GM23248 (cell line): Measurements from ENCODE around the gene MNT. TPM values are rescaled to one million over a fixed set of nuclear protein-coding genes. Genes with fewer than 3 reads are reported as not detected.

Source experiments
- DNase-seq: peaks from one replicate; pipeline ENCODE4 v3.0.0-alpha.2; 2015
- H2AFZ ChIP-seq: fragments of 200-600 bp; sonication (generic); 2 replicates; pipeline ENCODE4 v1.6.1; 2016; ENCODE audit warnings: antibody characterized with exemption
- H3F3A ChIP-seq: fragments of 200-600 bp; sonication (generic); 2 replicates; pipeline ENCODE4 v1.6.1; 2016; ENCODE audit warnings: mild to moderate bottlenecking, antibody characterized with exemption, mixed run types; ENCODE audit not compliant: insufficient read depth
- H3K27ac ChIP-seq: fragments of 200-600 bp; sonication (generic); 2 replicates; pipeline ENCODE4 v1.5.1; 2016; ENCODE audit warnings: mild to moderate bottlenecking
- H3K27me3 ChIP-seq: fragments of 200-600 bp; sonication (generic); replicated peaks from 2 replicates; pipeline ENCODE4 v1.6.1; 2016; ENCODE audit warnings: mild to moderate bottlenecking; ENCODE audit not compliant: insufficient read depth
- H3K36me3 ChIP-seq: fragments of 200-600 bp; sonication (generic); 2 replicates; pipeline ENCODE4 v1.6.1; 2016; ENCODE audit warnings: low read depth, mild to moderate bottlenecking
- H3K4me1 ChIP-seq: fragments of 200-600 bp; sonication (generic); 2 replicates; pipeline ENCODE4 v1.6.1; 2016; ENCODE audit warnings: mild to moderate bottlenecking; ENCODE audit not compliant: insufficient read depth
- H3K4me2 ChIP-seq: fragments of 200-600 bp; sonication (generic); one replicate; pipeline ENCODE4 v1.6.1; 2016; ENCODE audit warnings: mild to moderate bottlenecking; ENCODE audit not compliant: unreplicated experiment
- H3K4me3 ChIP-seq: fragments of 200-600 bp; sonication (generic); 2 replicates; pipeline ENCODE4 v1.5.1; 2016; ENCODE audit warnings: mild to moderate bottlenecking
- H3K79me2 ChIP-seq: fragments of 200-600 bp; sonication (generic); 2 replicates; pipeline ENCODE4 v1.6.1; 2016; ENCODE audit warnings: mild to moderate bottlenecking; ENCODE audit not compliant: insufficient read depth
- H3K9ac ChIP-seq: fragments of 200-600 bp; sonication (generic); 2 replicates; pipeline ENCODE4 v1.6.1; 2016; ENCODE audit warnings: mild to moderate bottlenecking
- H3K9me2 ChIP-seq: fragments of 200-600 bp; sonication (generic); 2 replicates; pipeline ENCODE4 v1.6.1; 2016; ENCODE audit warnings: mixed run types, mild to moderate bottlenecking, moderate library complexity; ENCODE audit not compliant: insufficient read depth
- H3K9me3 ChIP-seq: fragments of 200-600 bp; sonication (generic); one replicate; pipeline ENCODE4 v1.6.1; 2017; ENCODE audit warnings: low read depth
- H4K20me1 ChIP-seq: fragments of 200-600 bp; sonication (generic); 2 replicates; pipeline ENCODE4 v1.6.0; 2016; ENCODE audit not compliant: insufficient read depth
- EZH2 ChIP-seq: fragments of 200-600 bp; sonication (generic); IDR thresholded peaks from 2 replicates; pipeline ENCODE4 v1.6.1; 2018; ENCODE audit warnings: antibody characterized with exemption, mild to moderate bottlenecking; ENCODE audit not compliant: insufficient read depth, poor library complexity, severe bottlenecking
- EZH2phosphoT487 ChIP-seq: fragments of 200-600 bp; sonication (generic); IDR thresholded peaks from 2 replicates; pipeline ENCODE4 v1.6.1; 2018; ENCODE audit warnings: antibody characterized with exemption, moderate library complexity, mild to moderate bottlenecking, low read depth; ENCODE audit not compliant: insufficient read depth
- WGBS, 2 experiments: methylation state at CpG; one replicate each; pipeline ENCODE4 v1.1.6; 2015 to 2017; ENCODE audit warnings: low lambda C conversion rate in 2 of 2, low coverage in 1 of 2; ENCODE audit errors: missing lambda C conversion rate in 2 of 2; 5-methylcytosine and 5-hydroxymethylcytosine counted together
- in situ Hi-C: fragments of 300-500 bp; cut with MboI; formaldehyde crosslinking; loops from 2 replicates; pipeline ENCODE4 v1.15.0; 2020
- polyA plus RNA-seq: library from polyadenylated mRNA; unstranded; fragments of >200 nt; fragmentation: Nextera tagmentation; extraction: Ambion mirVana; gene quantifications from 2 replicates; pipeline ENCODE4 v1.2.1, GENCODE V29; 2016
- total RNA-seq: library from RNA; depleted of rRNA; stranded (reverse); fragments of >200 nt; shearing (Covaris generic); gene quantifications from 2 replicates; pipeline ENCODE4 v1.2.3, GENCODE V29; 2014

MNT gene
- total and polyA plus RNA-seq, 2 experiments from 2014 or later: 6.2 TPM

DNA sequence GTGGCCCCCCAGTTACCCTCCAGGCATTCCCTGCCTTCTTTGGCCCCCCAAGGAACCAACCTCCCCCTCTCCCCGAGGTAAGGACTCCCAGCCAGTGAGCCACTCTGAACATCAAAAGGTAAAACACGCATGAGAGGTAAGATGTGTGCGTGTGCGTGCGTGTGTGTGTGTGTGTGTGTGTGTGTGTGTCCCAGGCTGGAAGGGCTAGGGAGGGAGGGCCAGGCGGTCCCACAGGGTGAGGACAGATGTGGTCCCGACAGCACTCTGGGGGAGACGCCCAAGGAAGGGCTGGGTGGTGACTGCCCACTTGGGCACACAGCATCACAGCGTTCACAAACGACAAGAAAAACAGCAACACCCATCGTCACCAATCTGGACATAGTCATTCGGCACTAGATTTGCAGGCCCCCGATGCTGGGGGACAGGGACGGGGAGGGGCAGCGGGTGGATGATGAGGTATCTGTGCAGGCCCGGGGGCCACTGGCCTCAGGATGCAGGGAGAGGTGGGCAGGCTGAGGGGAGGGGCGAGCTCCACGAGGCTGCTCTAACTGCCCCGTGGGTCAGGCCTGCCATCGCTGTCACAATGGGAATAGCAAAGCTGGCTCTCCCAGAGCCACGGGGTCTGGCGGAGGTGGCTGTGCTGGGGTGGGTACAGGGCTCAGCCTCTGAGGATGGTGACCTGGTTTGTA, 16.3 kb downstream of the MNT start:
- Histone ChIP-seq H2AFZ (no peak overlapping the region), H3K27ac (no peak overlapping the region), H3K4me3 (no peak overlapping the region), H3K27me3 (no peaks in the 10 kb centered on the region), H3F3A (0 out of 2 replicates have a peak, but pooled peaks cover 7% of the 10 kb centered on the region), H3K36me3 (no peaks in the 10 kb centered on the region), H3K9me3 (no peaks in the 10 kb centered on the region), H3K4me2 (no peak overlapping the region), H3K9ac (no peak overlapping the region), H3K9me2 (no peaks in the 10 kb centered on the region), H4K20me1 (no peaks in the 10 kb centered on the region), H3K4me1 (peaks cover 2% of the 10 kb centered on the region), H3K79me2 (peaks cover 23% of the 10 kb centered on the region)
- 50 to 52% methylated on average over 22 of the region's 22 CpGs for WGBS, 2 experiments
- in situ Hi-C loops: no loop called here
- DNase-seq: no peak
- TF ChIP-seq EZH2 (no peak), EZH2phosphoT487 (no peak)

DNA sequence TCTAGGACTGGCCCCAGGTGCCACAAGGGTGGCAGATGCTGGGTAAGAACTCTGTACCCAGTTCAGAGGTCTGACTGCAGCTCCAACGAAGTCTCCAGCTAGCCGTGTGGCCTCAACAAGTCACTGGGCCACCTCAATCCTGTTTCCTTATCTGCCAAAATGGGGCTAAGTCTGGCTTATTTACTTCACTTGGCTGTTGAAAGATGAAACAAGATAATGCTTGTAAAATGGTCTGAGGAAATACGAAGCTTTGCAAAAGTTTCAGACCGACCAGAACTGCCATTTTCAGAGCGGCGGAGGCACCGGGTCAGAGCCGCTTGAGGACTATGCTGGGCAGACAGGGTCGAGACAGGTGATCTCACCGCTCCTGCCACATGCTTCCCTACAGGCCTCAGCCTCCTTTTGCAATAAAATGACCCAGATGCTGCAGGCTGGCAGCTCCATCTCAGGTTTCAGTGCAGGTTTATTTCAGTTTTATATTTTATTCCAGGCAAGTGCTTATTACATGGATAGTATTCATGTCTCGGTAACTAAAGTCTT, 17.2 kb downstream of the MNT start:
- Histone ChIP-seq H3K79me2 (peaks cover 14% of the 10 kb centered on the region), H2AFZ (no peak overlapping the region), H3F3A (no peaks in the 10 kb centered on the region), H3K27me3 (no peaks in the 10 kb centered on the region), H3K4me3 (no peak overlapping the region), H3K9me3 (no peaks in the 10 kb centered on the region), H3K9me2 (no peaks in the 10 kb centered on the region), H3K4me1 (no peaks in the 10 kb centered on the region), H3K4me2 (no peak overlapping the region), H4K20me1 (no peaks in the 10 kb centered on the region), H3K27ac (no peak overlapping the region), H3K36me3 (no peaks in the 10 kb centered on the region), H3K9ac (no peak overlapping the region)
- TF ChIP-seq EZH2phosphoT487 (no peak), EZH2 (no peak)
- in situ Hi-C loops: no loop called here
- 84 to 87% methylated on average over 11 of the region's 11 CpGs for WGBS, 2 experiments
- DNase-seq: no peak

- Histone ChIP-seq H3K4me3 (no peak overlapping the region), H3K9ac (0 out of 2 replicates have a peak overlapping the region, but pooled peaks have one; percentile 3), H3K4me2 (no peak overlapping the region), H3F3A (no peaks in the 10 kb centered on the region), H4K20me1 (no peaks in the 10 kb centered on the region), H3K4me1 (no peaks in the 10 kb centered on the region), H3K36me3 (no peaks in the 10 kb centered on the region), H2AFZ (no peak overlapping the region), H3K79me2 (0 out of 2 replicates have a peak, but pooled peaks cover 4% of the 10 kb centered on the region), H3K27ac (0 out of 2 replicates have a peak overlapping the region, but pooled peaks have one; percentile 15), H3K9me3 (no peaks in the 10 kb centered on the region), H3K9me2 (no peaks in the 10 kb centered on the region), H3K27me3 (no peaks in the 10 kb centered on the region)
- no peak for TF ChIP-seq EZH2
- in situ Hi-C loops: no loop called here
- WGBS, 2 experiments: 69 to 70% methylated on average over 15 of the region's 15 CpGs
- no peak for DNase-seq
These were observed 19.8 kb downstream of the MNT start for GRCh38 chr17:2380950-2381649.

- Histone ChIP-seq H4K20me1 (no peaks in the 10 kb centered on the region), H3K9ac (no peak overlapping the region), H3K27me3 (no peaks in the 10 kb centered on the region), H3F3A (no peaks in the 10 kb centered on the region), H3K36me3 (no peaks in the 10 kb centered on the region), H3K9me2 (no peaks in the 10 kb centered on the region), H3K4me1 (no peaks in the 10 kb centered on the region), H2AFZ (no peak overlapping the region), H3K79me2 (0 out of 2 replicates have a peak, but pooled peaks cover 1% of the 10 kb centered on the region), H3K9me3 (no peaks in the 10 kb centered on the region), H3K4me3 (no peak overlapping the region), H3K27ac (0 out of 2 replicates have a peak overlapping the region, but pooled peaks have one; percentile 15), H3K4me2 (no peak overlapping the region)
- no peak for TF ChIP-seq EZH2
- no peak for TF ChIP-seq EZH2phosphoT487
- WGBS, 2 experiments: 52 to 64% methylated on average over 16 of the region's 16 CpGs
- in situ Hi-C loops: no loop called here
- no peak for DNase-seq
These were observed 20.5 kb downstream of the MNT start for GRCh38 chr17:2380226-2380922.
